ENCODE measurements around the gene TP53I11.

Gene TP53I11, protein sequence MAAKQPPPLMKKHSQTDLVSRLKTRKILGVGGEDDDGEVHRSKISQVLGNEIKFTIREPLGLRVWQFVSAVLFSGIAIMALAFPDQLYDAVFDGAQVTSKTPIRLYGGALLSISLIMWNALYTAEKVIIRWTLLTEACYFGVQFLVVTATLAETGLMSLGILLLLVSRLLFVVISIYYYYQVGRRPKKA

DNA sequence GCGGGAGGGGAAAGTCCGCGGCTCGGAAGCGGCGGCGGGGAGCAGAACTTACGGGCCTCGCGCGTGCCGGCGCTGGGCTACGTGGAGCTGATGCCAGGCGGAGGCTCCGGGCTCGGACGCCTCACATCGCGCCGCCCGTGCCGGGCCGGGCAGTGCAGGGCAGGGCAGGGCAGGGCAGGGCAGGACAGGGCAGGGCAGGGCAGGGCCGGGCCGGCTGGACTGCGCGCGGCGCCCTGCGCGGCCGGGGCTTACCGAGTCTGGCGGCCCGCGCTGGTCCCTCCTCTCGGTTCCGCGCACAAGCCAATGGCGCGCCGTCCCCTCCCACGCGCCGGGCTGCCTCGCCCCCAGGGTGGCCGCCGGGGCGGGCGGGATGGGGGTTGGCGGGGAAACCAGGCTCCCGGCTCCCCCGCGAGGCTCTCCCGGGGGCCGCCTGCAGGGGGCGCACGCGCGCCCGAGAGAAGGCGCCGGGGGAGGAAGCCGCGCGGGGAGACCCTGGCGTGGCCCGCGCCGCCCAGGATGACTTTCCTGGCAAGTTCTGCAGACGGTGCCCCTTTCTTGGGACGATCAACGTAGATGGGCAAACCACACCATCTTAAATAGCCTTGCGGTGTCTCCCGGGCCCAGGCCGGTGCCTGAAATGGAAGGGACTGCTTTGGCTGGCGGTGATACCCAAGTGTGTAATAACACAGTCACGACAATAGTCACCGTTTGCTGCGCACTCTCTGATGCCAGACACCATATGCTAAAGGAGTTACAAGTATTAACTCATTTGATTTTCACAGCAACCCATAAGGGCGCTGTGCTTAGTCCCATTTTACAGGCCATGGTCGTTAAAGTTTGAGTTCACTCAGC, at the start of gene TP53I11:
Gene TP53I11 (minus strand): TSS at position 259 of the 852 bp plus-strand sequence. CDS start 12,548 bp downstream, outside the sequence.
- peak; percentile 58 for DNase-seq

DNA sequence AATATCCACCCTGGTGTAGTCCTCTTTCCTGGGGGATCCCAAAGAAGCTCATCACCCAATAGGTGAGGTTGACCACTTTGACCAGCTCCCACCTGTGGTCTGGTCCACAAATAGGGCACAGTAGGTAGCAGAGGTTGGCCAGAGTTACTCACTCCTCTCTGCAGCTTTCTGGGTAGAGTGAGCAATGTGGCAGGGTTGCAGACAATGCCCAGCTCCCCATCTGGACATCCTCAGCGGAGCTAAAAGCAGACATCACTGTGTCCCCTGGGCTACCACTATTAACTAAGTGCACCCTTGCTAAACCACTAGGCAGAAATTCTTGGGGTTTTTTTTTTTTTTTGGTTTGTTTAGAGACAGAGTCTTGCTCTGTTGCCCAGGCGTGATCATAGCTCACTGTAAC, 48.4 kb upstream of the TP53I11 start:
- no peak for DNase-seq

DNA sequence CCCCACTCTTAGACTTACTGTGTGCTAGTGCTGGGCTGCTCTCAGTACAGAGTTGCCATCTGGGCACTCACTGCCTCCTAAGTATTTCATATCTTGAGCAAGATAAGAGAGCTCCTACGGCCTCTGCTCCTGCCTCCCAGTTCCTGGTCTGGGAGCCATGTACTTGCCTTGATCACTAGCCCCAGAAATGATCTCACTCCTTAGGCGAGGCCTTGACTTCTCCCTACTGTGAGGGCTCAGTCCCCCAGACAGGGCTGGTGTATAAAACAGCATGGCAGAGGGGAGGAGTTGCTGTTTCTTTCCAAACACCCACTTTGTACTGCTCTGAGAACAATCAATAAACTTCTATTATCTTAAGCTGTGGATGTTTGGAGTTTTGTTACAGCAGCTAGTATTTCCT, 47.4 kb upstream of the TP53I11 start:
- DNase-seq, result no peak

DNA sequence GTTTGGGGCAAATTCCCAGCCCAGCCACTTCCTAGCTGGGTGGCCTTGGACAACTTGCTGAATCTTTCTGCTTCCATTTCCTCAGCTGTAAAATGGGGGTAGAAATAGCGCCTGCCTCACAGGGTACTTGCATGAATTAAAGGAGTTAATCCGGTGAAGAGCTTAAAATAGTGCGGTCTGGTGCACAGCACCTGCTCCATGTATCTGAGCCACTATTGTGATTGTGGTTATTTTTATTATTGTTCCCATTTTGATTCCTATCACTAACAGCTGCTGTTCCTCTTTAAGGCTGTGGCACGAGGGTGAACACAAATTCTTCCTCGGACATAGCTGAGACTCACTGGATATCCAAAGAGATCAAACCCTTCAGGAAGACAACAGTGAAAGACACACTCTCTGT, 46.9 kb upstream of the TP53I11 start:
- DNase-seq, result no peak

DNA sequence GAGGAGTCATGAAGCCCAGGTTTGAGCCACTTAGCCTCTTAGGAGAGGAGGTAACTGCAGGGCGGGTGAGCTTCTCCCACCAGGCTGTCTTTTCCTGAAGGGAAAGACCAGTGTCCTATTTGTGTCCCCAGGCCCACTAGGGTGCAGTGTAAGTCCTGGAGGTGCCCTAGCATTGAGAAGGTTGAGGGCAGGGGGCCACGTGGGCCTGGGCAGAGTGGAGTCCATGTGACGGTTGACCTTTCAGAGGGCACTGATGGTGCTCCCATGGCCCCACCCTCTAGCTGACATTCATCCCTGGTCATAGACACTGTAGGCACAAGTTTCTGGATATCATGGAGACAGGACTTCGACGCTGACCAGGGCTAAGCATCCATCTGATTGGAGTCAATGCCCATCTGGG, 44.1 kb upstream of the TP53I11 start:
- DNase-seq, result no peak

DNA sequence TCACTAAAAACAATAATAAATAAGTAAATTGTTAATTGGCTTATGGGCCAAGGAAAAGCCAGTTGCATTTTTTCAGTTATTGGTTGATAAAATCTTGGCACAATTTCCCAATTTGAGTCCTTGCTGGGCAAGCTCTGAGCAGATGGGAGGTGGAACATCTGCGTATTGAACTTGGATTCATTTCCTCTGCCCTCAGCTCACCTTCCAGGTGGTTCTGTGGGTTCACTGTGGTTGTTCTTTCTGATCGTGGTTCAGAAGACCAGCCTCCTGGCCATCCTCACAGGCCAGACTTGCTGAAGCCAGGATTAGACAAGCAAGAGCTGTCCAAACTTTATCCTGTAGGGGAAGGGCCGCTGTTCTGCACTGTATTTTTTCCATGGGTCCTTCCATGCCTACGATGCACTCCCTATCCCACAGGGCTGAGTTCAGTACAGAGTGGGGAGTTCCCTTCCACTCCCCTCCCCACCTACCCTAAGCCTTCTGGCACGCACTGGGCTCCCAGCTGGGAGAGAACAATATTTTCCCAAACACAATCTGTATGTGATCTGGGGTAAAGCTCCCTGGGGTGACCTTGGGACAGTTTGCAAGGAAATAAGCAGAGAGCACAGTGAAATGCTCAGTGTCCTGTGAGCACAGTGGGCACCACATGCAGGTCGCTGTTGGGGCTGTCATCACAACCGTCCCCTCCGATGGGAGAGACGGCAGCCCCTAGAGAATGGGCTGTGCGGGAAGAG, 43.5 kb upstream of the TP53I11 start:
- no peak for DNase-seq

DNA sequence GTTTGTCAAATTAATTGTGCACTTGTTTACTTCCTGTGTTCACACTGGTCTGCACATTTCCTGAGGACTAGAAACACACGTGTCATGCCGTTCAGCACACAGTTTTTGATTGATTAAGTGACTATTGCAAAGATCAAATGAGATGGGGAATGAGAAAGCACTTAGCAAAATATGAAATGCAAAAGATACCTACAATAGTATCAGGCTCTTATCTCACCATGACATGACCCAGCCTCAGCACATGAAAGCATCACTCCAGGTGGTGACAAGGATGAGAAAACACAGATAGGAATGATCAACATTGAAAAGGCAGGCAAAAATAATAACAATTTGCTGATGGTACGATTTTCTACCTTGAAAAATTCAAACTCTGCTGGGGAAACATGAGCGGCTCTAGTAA, 42.1 kb upstream of the TP53I11 start:
- DNase-seq, result no peak

DNA sequence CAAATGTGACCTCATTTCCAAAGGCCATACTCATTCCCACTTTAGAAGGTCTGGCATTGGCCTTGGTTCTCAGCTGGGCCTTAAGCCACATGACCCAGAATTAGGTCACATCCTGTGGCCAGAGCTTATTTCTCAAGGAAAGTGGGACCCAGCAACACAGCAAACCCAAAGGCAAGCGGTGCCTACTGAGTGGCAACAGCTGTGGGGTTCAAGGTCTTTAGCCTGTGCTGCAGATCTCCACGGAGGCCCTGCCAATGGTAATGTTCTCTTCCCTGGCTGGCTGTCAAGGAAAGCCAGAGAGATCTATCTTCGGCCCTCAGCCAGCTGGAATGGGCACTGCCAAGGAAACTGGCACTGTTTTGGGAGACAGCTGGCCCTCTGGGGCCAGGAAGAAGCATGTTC, 41.5 kb upstream of the TP53I11 start:
- no peak for DNase-seq

DNA sequence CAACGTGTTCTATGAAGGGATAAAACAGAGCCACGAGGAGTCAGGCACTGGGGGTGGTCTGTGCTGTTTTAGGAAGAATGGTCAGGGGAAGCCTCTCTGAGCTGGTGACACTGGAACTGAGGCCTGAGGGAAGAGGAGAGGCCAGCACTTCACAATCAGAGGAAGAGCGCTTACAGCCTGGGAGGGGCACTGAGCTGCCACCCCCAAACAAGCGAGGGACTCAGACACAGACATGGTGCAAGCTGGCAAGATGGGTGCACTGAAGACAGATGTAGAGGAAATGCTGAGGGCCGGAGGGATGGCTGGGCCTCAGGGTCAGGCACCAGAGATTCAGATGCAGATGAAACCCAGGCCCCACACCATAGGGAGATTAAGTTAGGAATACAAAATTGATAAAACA, 40.0 kb upstream of the TP53I11 start:
- DNase-seq, result no peak

DNA sequence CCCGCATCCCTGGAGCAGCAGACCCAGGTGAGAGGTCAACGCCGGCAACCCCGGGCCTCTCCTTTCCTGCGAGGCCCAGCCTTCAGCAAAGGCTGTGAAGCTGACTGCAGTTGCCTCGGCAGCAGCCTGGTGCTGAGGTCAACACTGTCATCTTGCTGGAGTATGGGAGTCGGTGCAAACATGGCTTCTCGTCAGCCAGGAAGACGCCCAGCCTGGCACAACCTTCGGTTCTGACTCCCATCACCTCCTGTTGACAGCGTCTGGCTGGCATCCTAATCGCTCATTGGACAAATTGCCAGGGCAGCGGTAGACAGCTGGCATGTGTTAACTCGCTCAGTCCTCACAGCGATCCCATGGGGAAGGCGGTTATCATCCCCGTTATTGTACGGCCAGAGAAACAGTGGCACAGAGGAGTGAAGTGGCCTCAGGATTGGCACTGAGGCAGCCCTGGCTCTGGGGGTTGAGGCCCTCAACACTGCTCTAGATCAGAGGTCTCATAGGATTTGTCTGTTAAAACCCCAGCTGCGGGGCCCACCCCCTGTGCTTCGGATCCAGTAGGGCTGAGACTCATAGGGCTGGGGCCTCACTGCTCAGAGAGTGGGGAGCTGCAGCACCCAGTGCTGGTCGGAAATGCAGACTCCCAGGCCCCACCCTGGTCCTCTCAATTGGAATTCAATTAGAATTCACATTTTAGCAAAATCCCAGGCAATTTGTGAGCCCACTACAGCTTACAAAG, 39.3 kb upstream of the TP53I11 start:
- no peak for DNase-seq

DNA sequence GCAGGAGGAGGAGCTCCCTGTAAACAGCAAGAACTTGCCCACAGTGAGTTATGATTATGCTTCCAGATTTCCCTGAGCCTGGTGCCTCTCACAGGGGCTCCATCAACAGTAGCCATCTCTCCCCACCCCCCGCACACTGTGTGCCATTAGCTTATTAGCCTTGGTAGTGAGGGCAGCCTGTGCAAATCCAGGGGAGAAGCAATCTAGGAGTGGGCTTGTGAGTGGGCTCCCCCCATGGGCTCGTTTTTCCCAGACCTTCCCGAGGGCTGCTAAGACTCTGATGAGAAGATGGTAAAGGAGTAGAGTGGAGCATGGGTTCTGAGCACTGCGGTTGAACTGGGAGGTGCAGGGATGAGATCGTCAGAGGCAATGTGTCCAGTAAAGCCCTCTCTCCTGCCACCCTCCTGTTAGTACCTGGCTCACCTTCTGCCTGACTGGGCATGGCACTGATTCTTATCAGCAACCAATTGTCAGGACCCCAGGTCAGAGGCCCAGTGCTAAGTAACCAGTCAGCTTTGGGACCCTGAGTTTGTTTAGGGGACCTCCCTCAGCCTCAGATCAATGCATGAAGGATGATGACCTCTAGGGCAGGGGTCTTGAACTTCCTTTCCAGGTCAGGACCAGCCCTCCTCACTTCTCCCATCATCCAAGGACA, 38.4 kb upstream of the TP53I11 start:
- no peak for DNase-seq

DNA sequence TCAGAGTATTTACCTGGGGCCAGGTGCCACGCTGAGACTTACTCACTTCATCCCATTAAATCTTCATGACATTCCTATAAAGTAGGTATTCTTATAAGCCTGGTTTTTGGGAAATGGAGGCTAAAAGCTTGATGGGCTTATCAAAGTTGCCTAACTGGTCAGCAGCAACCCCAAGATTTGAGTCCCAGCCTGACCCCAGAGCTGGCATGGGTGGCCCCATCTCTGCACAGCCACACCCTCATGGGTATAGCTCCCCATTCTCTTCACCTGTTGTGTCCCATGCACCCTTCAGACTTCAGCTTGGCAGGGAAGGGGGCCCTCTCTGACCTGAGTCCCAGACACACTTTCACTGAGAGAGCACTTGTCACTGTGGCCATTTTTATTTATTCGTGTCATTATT, 37.4 kb upstream of the TP53I11 start:
- DNase-seq, result no peak

DNA sequence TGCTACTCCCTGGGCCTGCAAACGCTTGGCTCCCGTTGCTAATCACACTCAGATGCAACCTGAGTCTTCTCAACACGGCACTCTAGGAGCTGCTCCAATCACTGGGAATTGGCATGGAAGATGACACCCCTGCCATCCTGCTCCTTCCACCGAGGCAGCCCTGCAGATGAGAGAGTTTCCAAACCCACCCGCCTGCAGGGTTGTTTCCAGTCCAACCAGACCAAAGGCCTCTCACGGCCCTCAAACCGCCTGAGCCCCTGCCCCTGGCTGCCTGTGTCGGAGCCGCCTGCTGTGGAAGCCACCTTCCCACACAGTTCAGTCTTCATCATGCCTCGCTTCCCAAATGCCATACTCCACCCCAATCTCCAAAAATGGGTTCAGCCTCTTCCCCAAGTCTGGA, 36.8 kb upstream of the TP53I11 start:
- DNase-seq, result no peak

DNA sequence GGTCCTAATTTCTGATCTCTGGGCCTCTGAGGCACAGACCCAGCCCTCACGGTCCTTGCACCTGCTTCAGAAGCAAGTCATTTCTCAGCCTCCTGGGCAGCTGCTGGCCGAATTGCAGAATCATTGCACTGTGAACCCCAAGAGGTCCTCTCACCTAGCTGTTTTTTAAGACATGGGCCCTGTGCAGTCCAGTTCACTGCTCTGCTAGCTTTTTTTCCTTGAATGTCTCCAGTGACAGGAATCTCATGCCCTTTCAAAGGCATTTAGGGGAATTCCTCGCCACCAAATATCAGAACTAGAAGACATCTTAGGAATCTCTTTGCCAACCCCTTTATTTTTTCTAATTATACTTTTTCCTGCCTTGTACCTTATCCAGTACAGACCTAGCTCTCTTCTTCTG, 35.6 kb upstream of the TP53I11 start:
- DNase-seq, result no peak

DNA sequence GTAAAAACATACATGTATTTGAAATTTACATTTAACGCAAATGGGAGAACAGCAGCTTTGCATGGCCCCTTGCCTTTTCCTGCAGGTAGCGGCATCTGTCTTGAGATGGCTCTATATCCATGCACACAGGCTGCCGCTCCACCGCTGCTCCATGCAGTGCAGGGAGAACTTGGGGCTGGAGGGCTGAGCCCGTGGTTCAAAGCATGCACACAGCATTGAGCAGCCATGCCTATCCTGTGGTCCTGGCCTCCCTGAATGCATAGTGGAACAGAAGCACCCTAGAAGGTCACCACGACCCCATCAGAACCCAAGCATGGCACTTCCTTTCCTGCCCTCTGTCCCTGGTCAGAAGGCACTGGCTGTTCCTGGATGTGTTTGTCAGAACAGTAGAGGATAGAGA, 35.0 kb upstream of the TP53I11 start:
- DNase-seq, result no peak

DNA sequence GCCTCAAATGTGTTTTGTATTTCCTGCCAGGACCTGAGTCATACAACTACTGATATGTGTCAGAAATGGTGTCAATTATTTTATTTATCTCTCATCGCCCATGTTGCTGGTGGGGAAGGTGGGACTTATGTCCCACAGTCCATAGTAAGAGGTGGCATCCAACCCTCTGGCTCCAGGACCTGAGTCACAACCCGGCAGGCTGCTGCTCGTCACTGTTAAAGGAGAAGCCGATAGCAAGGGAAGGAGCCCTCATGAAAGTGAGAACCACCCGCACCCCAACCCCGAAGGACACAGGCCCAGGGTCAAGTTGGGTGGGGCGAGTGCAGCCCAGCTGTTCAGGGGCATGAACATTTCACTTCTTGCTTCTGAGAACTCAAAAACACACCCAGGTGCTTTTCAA, 33.1 kb upstream of the TP53I11 start:
- no peak for DNase-seq

DNA sequence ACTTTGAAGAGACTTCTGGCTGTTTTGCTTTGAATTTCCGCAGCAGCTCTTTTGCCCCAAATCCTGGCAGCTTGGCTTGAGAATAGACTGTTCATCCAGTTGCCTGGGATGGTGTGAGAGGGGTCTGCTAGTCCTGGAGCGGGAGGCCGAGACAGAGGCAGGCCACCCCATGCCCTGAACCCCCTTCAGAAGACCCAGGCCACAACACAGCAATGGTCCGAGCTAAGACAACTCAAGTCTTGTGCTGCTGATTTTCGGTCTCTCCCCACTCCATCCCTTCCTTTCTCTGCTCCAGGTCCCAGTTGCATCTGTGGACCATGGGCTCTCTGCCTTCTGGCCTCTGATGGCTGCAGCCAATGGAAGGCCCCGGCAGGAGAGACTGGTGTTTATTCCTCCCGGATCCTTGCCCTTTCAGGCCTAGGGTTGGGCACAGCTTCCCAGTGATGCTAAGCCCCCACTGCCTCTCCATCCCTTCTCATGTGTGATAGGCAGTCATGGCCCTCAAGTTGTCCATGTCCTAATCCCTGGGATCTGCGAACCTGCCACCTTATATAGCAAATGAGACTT, 31.9 kb upstream of the TP53I11 start:
- DNase-seq, result no peak

DNA sequence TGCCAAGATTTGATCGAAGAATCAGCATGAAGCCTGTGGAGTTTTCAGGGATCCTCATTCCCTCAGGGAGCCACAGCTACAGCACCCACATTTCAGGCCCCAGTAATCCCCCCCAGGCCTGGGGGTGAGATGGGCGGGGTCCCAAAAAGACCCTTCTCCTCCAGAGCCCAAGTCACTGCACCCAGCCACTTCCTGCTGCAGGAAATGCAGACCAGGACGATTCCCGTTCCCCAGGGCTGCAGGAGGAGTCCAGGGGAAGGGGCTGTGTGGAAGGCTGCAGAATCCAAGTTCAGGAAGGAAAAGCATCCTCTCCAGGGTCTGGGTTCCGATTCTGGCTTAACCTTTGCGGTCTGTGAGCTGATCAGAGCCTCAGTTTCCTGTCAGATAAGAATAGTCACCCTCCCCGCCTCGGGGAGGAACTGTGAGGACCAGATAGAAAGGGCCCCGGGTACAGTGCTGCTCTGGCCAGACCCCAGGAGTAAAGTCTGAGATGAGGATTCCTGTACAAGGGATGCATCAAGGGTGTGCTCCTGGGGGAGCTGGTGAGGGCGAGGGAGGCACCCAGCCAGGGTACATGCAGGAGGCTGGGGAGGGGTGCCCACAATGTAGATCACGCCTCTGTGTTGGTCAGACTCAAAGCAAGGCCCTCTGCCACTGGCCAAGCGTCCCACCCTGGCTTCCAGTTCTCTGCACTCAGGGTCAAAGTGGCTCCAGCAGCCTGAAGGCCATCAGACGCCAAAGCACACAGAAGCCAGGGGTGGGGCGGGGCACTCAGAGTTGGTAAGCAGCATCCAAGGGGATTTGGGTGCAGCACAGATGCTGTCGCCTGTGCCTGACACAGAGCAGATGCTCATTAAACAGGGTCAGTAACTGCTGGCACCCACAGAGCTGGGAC, 30.1 kb upstream of the TP53I11 start:
- no peak for DNase-seq

DNA sequence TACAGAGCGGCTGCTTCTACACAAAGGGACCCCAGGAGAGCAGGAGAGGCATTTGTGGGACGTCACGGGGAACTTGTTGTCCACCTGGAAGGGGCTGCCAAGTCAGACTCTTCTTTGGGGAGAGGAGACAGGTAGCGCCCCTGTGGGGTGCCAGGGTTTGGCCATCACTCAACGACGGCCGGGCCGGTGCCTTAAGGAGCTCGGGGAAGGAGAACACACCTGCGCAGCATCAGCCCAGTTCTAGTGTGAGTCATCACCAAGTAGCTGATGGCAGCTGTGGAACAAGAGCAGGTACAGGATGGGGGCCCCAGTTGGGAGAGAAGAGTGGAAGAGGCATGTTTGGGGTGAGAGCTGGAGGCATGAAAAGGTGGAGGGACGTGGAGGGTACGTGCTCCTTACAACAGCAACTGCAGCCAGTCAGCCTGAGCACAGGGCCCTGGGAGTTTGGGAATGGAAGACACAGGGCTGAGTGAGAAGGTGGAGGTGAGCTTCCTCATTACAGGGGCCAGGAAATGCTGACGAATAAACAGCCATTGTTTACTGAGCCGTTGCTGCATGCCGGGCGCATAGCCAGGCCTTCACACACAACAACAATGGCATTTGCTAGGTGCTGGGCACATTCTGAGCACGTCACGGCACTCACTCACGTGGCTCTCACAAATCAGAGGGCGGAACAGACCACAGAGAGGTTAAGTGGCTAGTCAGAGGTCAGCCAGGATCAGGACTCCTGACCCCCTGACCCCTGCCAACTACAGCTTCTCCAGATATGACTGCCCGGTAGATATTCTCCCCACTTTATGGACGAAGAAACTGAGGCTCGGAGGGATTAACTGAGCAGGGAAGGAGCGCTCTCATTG, 29.1 kb upstream of the TP53I11 start:
- DNase-seq, result no peak

DNA sequence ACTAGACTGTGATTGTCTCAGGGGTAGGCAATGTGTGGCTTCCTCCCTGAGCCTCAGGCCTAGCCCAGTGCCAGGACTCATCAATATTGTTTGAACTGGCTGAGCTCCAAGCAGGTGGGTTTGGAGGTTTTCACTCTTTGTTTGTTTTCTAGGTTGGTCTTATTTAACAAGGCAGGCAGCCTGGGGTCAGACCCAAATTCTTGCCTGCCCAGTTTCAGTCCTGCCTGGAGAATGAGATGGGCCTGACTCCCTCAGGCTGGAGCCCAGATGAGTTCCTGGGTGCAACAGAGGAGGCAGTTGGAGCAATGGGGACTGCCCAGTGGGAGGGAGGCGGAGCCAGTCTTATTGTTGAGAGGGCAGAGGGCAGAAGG, 28.3 kb upstream of the TP53I11 start:
- DNase-seq, result no peak
